ENCODE results near the gene PSRC1. TPM values are rescaled to one million over a fixed set of nuclear protein-coding genes. Genes with fewer than 3 reads are reported as not detected.

The PSRC1 gene
- polyA plus RNA-seq, 1 of the 3 experiments (the other 2 are of a cell fraction) = 19.4 TPM

GRCh38 chr1:109279615-109280278 lies 3.2 kb downstream of the PSRC1 start:
- Histone ChIP-seq H3K36me3 (replicated peaks in 1 of 2; ENCODE audit: control insufficient read depth in 1 of 2, insufficient read depth in 2 of 2, low read length in 1 of 2) (no peaks in the 10 kb centered on the region), H2AFZ (ENCODE audit: low read depth) (no peak overlapping the region), H3K4me3 (ENCODE audit: low read depth in 2 of 2, low read length in 1 of 2) (no peak overlapping the region), H3K9me3 (no peaks in the 10 kb centered on the region), H3K27me3 (ENCODE audit: insufficient read depth) (no peaks in the 10 kb centered on the region), H3K9me2 (no peaks in the 10 kb centered on the region), H3K4me2 (no peak overlapping the region), H3K9ac (no peak overlapping the region), H3K79me2 (ENCODE audit: insufficient read depth) (peaks cover 26% of the 10 kb centered on the region; the same call in 1 of the 2 replicates), H3K4me1 (ENCODE audit: control insufficient read depth in 1 of 2, insufficient read depth in 2 of 2, low read depth in 1 of 2, low read length in 1 of 2) (peaks cover 13 to 38% of the 10 kb centered on the region in 2 experiments), H3K27ac (ENCODE audit: low read depth in 2 of 2, low read length in 1 of 2) (no peak overlapping the region), H3F3A (replicated peaks; ENCODE audit: insufficient read depth) (peaks cover 19% of the 10 kb centered on the region), H4K20me1 (ENCODE audit: insufficient read depth) (no peaks in the 10 kb centered on the region)
- WGBS (ENCODE audit: low lambda C conversion rate) = 93% methylated on average over 5 of the region's 5 CpGs
- DNase-seq = no peak
- no peak for TF ChIP-seq ELF1 (IDR thresholded peaks at IDR 0.05)
- ChIA-PET CTCF (interaction anchor here (3.8 to 8.7 kb wide), 3 partner anchors 15 to 253 kb away, joined by 33 to 252 read pairs (median 37); partner anchors contain the start of gene SORT1), POLR2A (interaction anchor here (0.8 kb wide), 1 partner anchor 118 kb away, joined by 3 read pairs; the partner anchor contains the start of gene SORT1)

- Histone ChIP-seq H3K9me2 (no peaks in the 10 kb centered on the region), H3K4me3 (ENCODE audit: low read depth in 2 of 2, low read length in 1 of 2) (no peak overlapping the region; a peak in 1 of 4 replicates), H3K9me3 (no peaks in the 10 kb centered on the region), H3K4me1 (ENCODE audit: control insufficient read depth in 1 of 2, insufficient read depth in 2 of 2, low read depth in 1 of 2, low read length in 1 of 2) (peaks cover 15 to 38% of the 10 kb centered on the region in 2 experiments), H3K9ac (no peak overlapping the region), H3K27ac (ENCODE audit: low read depth in 2 of 2, low read length in 1 of 2) (peak overlapping the region in 1 of 2 experiments; percentile 44; a peak in 2 of 4 replicates), H3K27me3 (ENCODE audit: insufficient read depth) (no peaks in the 10 kb centered on the region), H4K20me1 (ENCODE audit: insufficient read depth) (no peaks in the 10 kb centered on the region), H3K4me2 (no peak overlapping the region), H2AFZ (ENCODE audit: low read depth) (no peak overlapping the region), H3F3A (replicated peaks; ENCODE audit: insufficient read depth) (peaks cover 16% of the 10 kb centered on the region), H3K36me3 (replicated peaks in 1 of 2; ENCODE audit: control insufficient read depth in 1 of 2, insufficient read depth in 2 of 2, low read length in 1 of 2) (no peaks in the 10 kb centered on the region), H3K79me2 (ENCODE audit: insufficient read depth) (peaks cover 22% of the 10 kb centered on the region; the same call in 1 of the 2 replicates)
- 78% methylated on average over 6 of the region's 7 CpGs for WGBS (ENCODE audit: low lambda C conversion rate)
- POLR2A ChIA-PET = interaction anchor here (1.0 to 2.1 kb wide), 2 partner anchors 121 to 254 kb away, joined by 3 to 14 read pairs; partner anchors contain the start of gene SORT1
- TF ChIP-seq NRF1 (IDR thresholded peaks at IDR 0.05; ENCODE audit: low read depth, low read length) = 0 out of 2 replicates have a peak, but pooled peaks have one; percentile 21
- peak; percentile 90 for TF ChIP-seq CTCF (IDR thresholded peaks at IDR 0.05)
- no peak for TF ChIP-seq RXRA (IDR thresholded peaks at IDR 0.05; ENCODE audit: borderline replicate concordance, low read depth)
- TF ChIP-seq USF1 (IDR thresholded peaks at IDR 0.05; ENCODE audit: borderline replicate concordance, low read depth) = no peak
- peak; percentile 77 for TF ChIP-seq RAD21 (IDR thresholded peaks at IDR 0.05; ENCODE audit: low read length)
- TF ChIP-seq SMC3 (IDR thresholded peaks at IDR 0.05; ENCODE audit: low read depth, low read length) = peak; percentile 96
- DNase-seq = peak; percentile 88
- CTCF ChIA-PET = interaction anchor here (0.6 to 8.7 kb wide), 30 partner anchors 10 to 271 kb away, joined by 3 to 252 read pairs (median 4); partner anchors contain the start of genes CELSR2, CYB561D1, GNAI3 and MYBPHL
Measured at GRCh38 chr1:109277434-109278204, 5.3 kb downstream of the PSRC1 start.

Data from SK-N-SH (cell line).